Endothelial cell of umbilical vein (primary cell): ENCODE data around the gene KCTD1. TPM values are rescaled to one million over a fixed set of nuclear protein-coding genes. Genes with fewer than 3 reads are reported as not detected.

Experiments
- BruUV-seq: library from RNA; stranded (reverse); fragments of 400-500 nt; replicated peaks from 2 replicates; lab custom pipeline; 2021; lab: Mats Ljungman, UMichigan
- CTCF ChIA-PET: fragments of 300-600, 350-600 bp; sonication (Branson Sonifier 250); formaldehyde crosslinking; loops from one replicate; lab custom pipeline; 2021; ENCODE audit warnings: antibody characterized with exemption, inconsistent platforms; lab: Charles Lee
- POLR2A ChIA-PET: fragments of 300-600, 350-600 bp; sonication (Branson Sonifier 250); formaldehyde crosslinking; loops from one replicate; lab custom pipeline; 2021; ENCODE audit warnings: antibody characterized with exemption, inconsistent platforms; lab: Charles Lee
- DNase-seq: peaks from one replicate; pipeline ENCODE4 v3.0.0-alpha.2; 2011; ENCODE audit warnings: low read depth, low spot score
- FAIRE-seq: peaks from 2 replicates; lab custom pipeline; 2011; peaks lifted over from hg19 to GRCh38; lab: Jason Lieb, UNC
- H2AFZ ChIP-seq: 2 replicates; pipeline ENCODE4 v1.6.0; 2012; ENCODE audit warnings: low read depth, low read length, control low read depth, inconsistent platforms
- H3K27ac ChIP-seq: 2 replicates; pipeline ENCODE4 v1.5.1; 2011; ENCODE audit warnings: low read depth, mild to moderate bottlenecking, control low read depth, low read length, moderate library complexity; ENCODE audit not compliant: insufficient read depth
- H3K27me3 ChIP-seq, 2 experiments: 2 replicates each; pipeline versions ENCODE4 v1.6.0 to v1.6.1; 2011; ENCODE audit warnings: low read length in 2 of 2, mixed read lengths in 1 of 2; ENCODE audit not compliant: control insufficient read depth in 2 of 2, insufficient read depth in 2 of 2
- H3K36me3 ChIP-seq, 2 experiments: 2 replicates in 1 of 2; 3 replicates in 1 of 2; pipeline ENCODE4 v1.5.1; 2011; ENCODE audit warnings: low read length in 2 of 2, mild to moderate bottlenecking in 1 of 2, moderate library complexity in 1 of 2; ENCODE audit not compliant: control insufficient read depth in 2 of 2, insufficient read depth in 2 of 2; ENCODE audit errors: extremely low read depth in 1 of 2
- H3K4me1 ChIP-seq: 3 replicates; pipeline ENCODE4 v1.5.1; 2011; ENCODE audit warnings: mild to moderate bottlenecking, low read length; ENCODE audit not compliant: control insufficient read depth, insufficient read depth; ENCODE audit errors: extremely low read depth
- H3K4me2 ChIP-seq: 2 replicates; pipeline ENCODE4 v1.6.1; 2011; ENCODE audit warnings: low read length, control low read depth, mixed read lengths; ENCODE audit not compliant: insufficient read depth
- H3K4me3 ChIP-seq, 3 experiments: fragments of 200-600 bp in 1 of 3; sonication (generic), shearing (Covaris generic) in 1 of 3; replicated peaks in 1 of 3; 2 replicates each; pipeline ENCODE4 v1.5.1; 2011 to 2016; ENCODE audit warnings: control low read depth in 3 of 3, low read length in 3 of 3, mild to moderate bottlenecking in 2 of 3, inconsistent platforms in 1 of 3, low read depth in 1 of 3, moderate library complexity in 1 of 3; ENCODE audit not compliant: insufficient read depth in 1 of 3
- H3K79me2 ChIP-seq: 2 replicates; pipeline ENCODE4 v1.6.0; 2012; ENCODE audit warnings: low read length, inconsistent platforms; ENCODE audit not compliant: control insufficient read depth, insufficient read depth
- H3K9ac ChIP-seq: replicated peaks from 2 replicates; pipeline ENCODE3; 2011; ENCODE audit warnings: low read length, control low read depth; ENCODE audit not compliant: insufficient read depth; ENCODE audit errors: extremely low read depth
- H3K9me1 ChIP-seq: replicated peaks from 3 replicates; pipeline ENCODE4 v1.6.0; 2011; ENCODE audit warnings: mild to moderate bottlenecking, low read length; ENCODE audit not compliant: control insufficient read depth, insufficient read depth; ENCODE audit errors: extremely low read depth
- H3K9me3 ChIP-seq: replicated peaks from 2 replicates; pipeline ENCODE4 v1.5.1; 2012; ENCODE audit warnings: low read length, inconsistent platforms; ENCODE audit not compliant: control insufficient read depth, insufficient read depth
- H4K20me1 ChIP-seq: replicated peaks from 2 replicates; pipeline ENCODE3; 2011; ENCODE audit warnings: mild to moderate bottlenecking, low read length; ENCODE audit not compliant: control insufficient read depth, insufficient read depth; ENCODE audit errors: extremely low read depth
- CTCF ChIP-seq, 2 donors: IDR thresholded peaks; 1 replicate in 1 of 2; 2 replicates in 1 of 2; pipeline ENCODE4 v1.5.1; 2011; ENCODE audit warnings: low read length in 2 of 2, mild to moderate bottlenecking in 2 of 2, moderate library complexity in 2 of 2, control low read depth in 1 of 2, inconsistent platforms in 1 of 2, low read depth in 1 of 2; ENCODE audit not compliant: insufficient read depth in 1 of 2; ENCODE audit errors: extremely low read depth in 1 of 2
- EZH2 ChIP-seq: IDR thresholded peaks from 2 replicates; pipeline ENCODE4 v1.6.1; 2012; ENCODE audit warnings: borderline replicate concordance, low read depth, mild to moderate bottlenecking, moderate library complexity, low read length, inconsistent platforms; ENCODE audit not compliant: severe bottlenecking
- FOS ChIP-seq: IDR thresholded peaks from 2 replicates; pipeline ENCODE4 v1.6.1; 2011; ENCODE audit warnings: mild to moderate bottlenecking, low read length, moderate library complexity, borderline replicate concordance; ENCODE audit not compliant: insufficient read depth
- GATA2 ChIP-seq: IDR thresholded peaks from 2 replicates; pipeline ENCODE4 v1.7.0; 2011; ENCODE audit warnings: low read depth, mild to moderate bottlenecking, moderate library complexity, mixed read lengths, low read length; ENCODE audit not compliant: insufficient read length, insufficient read depth
- JUN ChIP-seq: IDR thresholded peaks from 2 replicates; pipeline ENCODE4 v1.6.1; 2011; ENCODE audit warnings: borderline replicate concordance, low read depth; ENCODE audit not compliant: insufficient read length, insufficient read depth
- MAX ChIP-seq: IDR thresholded peaks from 2 replicates; pipeline ENCODE4 v1.6.1; 2011; ENCODE audit not compliant: insufficient read depth, insufficient read length
- MYC ChIP-seq: IDR thresholded peaks from one replicate; pipeline ENCODE4 v1.6.1; 2011; ENCODE audit warnings: mild to moderate bottlenecking, low read depth, low read length
- POLR2A ChIP-seq: IDR thresholded peaks from 2 replicates; pipeline ENCODE4 v1.6.1; 2012; ENCODE audit warnings: low read depth, mild to moderate bottlenecking, control low read depth, low read length
- POLR2AphosphoS5 ChIP-seq: IDR thresholded peaks from 2 replicates; pipeline ENCODE4 v1.6.1; 2012; ENCODE audit warnings: low read depth, mild to moderate bottlenecking, control low read depth, low read length, moderate library complexity; ENCODE audit not compliant: insufficient read depth
- dilution Hi-C: fragments of 300-500 bp; cut with MboI; formaldehyde crosslinking; loops from one replicate; pipeline ENCODE4 v1.15.0; 2019; ENCODE audit warnings: low sequenced_read_pairs; ENCODE audit not compliant: extremely low pct_ligation_motif_present
- intact Hi-C: fragments of 100-400 bp; cut with micrococcal nuclease; formaldehyde crosslinking; loops from one replicate; pipeline ENCODE4 v1.10.0; 2022
- polyA plus RNA-seq, 4 experiments: library from polyadenylated mRNA; depleted of rRNA in 3 of 4; stranded (reverse) in 3 of 4; unstranded in 1 of 4; fragments of >200 nt; gene quantifications; 2 replicates each; pipeline versions ENCODE4 v1.2.1 to v1.2.3, GENCODE V29; 2011 to 2012; ENCODE audit warnings: missing spikeins in 1 of 4
- total RNA-seq: library from RNA; stranded (reverse); gene quantifications from 2 replicates; pipeline ENCODE4 v1.2.3, GENCODE V29; 2021

Gene KCTD1
- total and polyA plus RNA-seq, 2 donors (not counting 3 experiments of a cell fraction or from before 2014, with no cell fraction given): 6.1 to 12.1 TPM

- TF ChIP-seq FOS: no peak
- Histone ChIP-seq H3K4me1 (no peaks in the 10 kb centered on the region), H3K9me3 (no peaks in the 10 kb centered on the region), H3K4me3 (no peak overlapping the region), H3K9me1 (no peaks in the 10 kb centered on the region), H3K9ac (no peak overlapping the region), H3K36me3 (no peaks in the 10 kb centered on the region), H3K27me3 (no peaks in the 10 kb centered on the region), H3K79me2 (no peaks in the 10 kb centered on the region), H3K27ac (no peak overlapping the region), H3K4me2 (no peak overlapping the region), H2AFZ (no peak overlapping the region), H4K20me1 (no peaks in the 10 kb centered on the region)
- FAIRE-seq (no peak), DNase-seq (no peak)
- CTCF ChIA-PET: interaction anchor here (1.0 kb wide), 1 partner anchor 15 kb away, joined by 4 read pairs; no protein-coding TSS in a partner anchor
- BruUV-seq: no TSS peak
- POLR2A ChIA-PET: no interaction called here
- intact Hi-C loops: no loop called here
- dilution Hi-C loops: no loop called here
Observed at GRCh38 chr18:26503382-26503781, 45.0 kb downstream of the KCTD1 start.

- Histone ChIP-seq H3K4me2 (no peak overlapping the region), H3K9ac (no peak overlapping the region), H4K20me1 (no peaks in the 10 kb centered on the region), H3K27me3 (no peaks in the 10 kb centered on the region), H3K9me3 (no peaks in the 10 kb centered on the region), H3K27ac (no peak overlapping the region), H3K4me3 (no peak overlapping the region), H3K4me1 (no peaks in the 10 kb centered on the region), H3K79me2 (no peaks in the 10 kb centered on the region), H3K9me1 (no peaks in the 10 kb centered on the region), H3K36me3 (peaks cover 0 to 1% of the 10 kb centered on the region in 2 experiments), H2AFZ (no peak overlapping the region)
- dilution Hi-C loops: no loop called here
- POLR2A ChIA-PET: no interaction called here
- DNase-seq (no peak), FAIRE-seq (no peak)
- CTCF ChIA-PET: no interaction called here
- intact Hi-C loops: no loop called here
- TF ChIP-seq GATA2: no peak
- TF ChIP-seq EZH2: no peak
- no peak for TF ChIP-seq JUN
- no peak for TF ChIP-seq MAX
- no peak for TF ChIP-seq POLR2AphosphoS5
- TF ChIP-seq MYC: no peak
- no peak for TF ChIP-seq CTCF (IDR thresholded peaks at IDR 0.05; ENCODE audit: extremely low read depth in 1 of 2, insufficient read depth in 1 of 2, low read depth in 1 of 2, low read length in 2 of 2)
- TF ChIP-seq FOS: no peak
- TF ChIP-seq POLR2A: no peak
- no TSS peak for BruUV-seq
Observed at GRCh38 chr18:26502823-26503222, 45.5 kb downstream of the KCTD1 start.
